AG20443 (cell line): ENCODE data around the gene LZTR1.

Experiments used
- DNase-seq: peaks from one replicate; pipeline ENCODE4 v3.0.0; 2012; ENCODE audit warnings: low spot score, mixed read lengths

LZTR1 gene

DNA sequence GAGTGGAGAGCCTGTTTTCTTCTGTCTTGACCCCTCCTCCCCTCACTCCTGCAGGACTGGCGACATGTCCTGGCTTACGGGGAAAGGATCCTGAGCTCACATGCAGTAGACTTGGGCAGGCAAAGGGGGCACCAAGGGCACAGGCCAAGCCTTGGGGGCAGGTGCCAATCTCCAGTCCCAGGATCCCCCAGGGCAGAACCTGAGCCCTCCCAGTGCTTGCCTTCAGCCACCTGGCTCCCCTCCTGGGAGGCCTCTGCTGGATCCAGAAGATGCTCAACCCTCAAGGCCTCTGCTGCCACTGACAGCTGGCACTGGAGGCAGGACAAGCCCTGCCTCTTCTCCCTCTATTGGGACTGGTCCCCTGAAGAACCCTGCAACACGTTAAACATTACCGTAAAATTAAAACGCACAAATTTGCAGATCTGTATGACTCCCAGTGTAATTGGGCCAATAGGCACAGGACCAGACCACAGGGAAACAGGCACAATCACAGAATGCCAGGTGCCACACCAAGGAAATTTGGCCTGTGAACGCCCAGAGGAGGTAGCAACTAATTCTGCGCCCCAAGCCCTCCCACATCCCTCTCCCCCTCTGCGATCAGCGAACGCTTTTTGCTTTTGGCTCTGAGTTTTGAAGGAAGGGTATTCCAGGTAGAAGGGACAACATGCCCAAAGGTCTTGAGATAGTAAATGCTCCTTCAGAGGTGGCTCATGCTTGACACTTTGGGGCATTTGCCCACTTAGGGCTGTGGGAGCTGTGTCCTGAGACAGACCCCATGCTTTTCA lies 967 bp upstream of the LZTR1 start:
- DNase-seq, result no peak

DNA sequence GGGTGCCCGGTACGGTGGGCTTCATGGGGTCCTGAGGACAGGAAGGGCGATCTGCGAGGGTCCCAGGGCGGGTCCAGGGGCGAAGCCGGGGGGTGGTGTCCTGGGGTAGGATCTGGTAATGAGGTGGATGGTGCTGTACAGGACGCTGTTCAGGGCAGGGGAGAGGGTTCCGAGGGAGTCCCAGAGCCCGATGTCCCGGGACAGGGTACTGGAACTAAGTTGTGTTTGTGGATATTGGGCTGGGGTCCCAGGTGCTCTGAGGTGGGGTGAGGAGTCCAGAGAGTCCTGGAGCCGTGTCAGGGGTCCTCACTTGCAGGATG lies 426 bp downstream of the LZTR1 start:
- DNase-seq, result no peak

DNA sequence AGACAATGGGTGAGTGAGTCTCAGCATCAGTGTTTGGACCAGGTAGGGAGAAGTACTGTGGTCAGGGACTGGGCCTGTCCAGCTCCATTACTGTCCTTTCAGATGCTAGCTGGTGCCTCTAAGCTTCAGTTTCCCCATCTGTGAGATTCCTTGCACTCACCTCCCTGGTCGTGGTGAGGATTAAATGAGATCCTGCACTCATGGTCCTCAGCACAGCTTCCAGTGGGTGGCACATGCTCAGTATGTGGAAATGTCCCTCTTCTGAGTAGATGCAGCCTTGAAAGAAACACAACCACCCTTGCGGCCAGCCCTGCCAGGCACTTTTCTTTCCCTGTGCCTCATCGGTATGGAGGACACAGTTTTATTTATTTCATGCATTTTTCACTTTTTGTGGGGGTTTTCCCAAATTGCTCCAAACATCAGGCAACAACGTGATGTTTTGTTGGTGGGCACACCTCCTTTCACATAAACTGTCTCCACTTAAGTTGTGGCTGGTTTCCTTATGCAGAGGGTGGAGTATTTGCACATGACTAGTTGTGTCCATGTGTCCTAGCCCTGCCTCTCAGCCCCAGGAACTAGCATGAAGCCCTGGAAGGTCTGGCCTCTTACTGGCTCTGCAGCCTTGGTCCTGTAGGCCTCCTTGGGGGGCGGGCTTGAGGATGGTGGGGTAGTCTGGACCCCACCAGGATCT lies 1.1 kb downstream of the LZTR1 start:
- no peak for DNase-seq

DNA sequence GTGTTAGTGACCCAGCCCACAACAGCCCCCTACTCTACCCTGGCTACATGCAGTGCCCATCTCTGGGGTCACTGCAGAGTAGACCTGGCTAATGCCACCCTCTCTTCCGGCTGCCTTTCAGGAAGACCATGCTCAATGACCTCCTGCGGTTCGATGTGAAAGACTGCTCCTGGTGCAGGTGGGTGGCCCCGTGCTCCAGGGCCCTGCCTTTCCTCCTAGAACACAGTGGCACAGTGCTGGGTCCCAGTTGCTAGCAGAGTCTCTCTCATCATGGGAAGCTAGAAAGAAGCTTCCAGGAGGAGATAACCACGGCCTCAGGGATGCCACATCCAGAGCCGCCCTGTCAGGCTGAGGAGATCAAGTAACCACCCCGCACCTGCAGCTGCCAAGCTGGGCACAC lies 3.6 kb downstream of the LZTR1 start:
- no peak for DNase-seq

DNA sequence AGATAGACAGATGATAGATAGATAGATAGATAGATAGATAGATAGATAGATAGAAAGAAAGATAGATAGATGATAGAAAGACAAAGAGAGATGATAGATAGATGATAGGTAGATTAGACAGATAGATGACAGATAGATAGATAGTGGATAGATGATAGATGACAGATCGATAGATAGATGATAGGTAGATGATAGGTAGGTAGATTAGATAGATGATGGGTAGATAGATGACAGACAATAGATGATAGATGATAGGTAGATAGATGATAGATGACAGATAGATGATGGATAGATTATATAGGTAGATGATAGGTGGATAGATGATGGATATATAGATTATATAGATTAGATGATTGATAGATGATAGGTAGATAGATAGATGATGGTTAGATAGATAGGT lies 4.3 kb downstream of the LZTR1 start:
- DNase-seq, result no peak

DNA sequence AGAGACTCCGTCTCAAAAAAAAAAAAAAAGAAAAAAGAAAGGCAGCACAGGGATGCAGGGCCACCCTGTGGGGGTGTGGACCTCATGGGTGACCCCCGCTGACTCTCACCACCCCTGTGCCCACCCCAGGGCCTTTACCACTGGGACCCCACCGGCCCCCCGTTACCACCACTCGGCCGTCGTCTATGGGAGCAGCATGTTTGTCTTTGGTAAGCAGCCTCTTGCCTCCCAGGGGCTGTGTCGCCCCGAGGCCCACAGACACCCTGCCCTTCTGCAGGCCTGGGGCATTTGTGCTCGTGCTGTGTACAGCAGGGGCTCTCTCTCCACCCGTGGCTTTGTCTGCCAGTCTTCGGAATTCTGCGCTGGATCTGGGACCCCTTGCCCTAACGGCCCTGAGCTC lies 5.3 kb downstream of the LZTR1 start:
- DNase-seq, result no peak

DNA sequence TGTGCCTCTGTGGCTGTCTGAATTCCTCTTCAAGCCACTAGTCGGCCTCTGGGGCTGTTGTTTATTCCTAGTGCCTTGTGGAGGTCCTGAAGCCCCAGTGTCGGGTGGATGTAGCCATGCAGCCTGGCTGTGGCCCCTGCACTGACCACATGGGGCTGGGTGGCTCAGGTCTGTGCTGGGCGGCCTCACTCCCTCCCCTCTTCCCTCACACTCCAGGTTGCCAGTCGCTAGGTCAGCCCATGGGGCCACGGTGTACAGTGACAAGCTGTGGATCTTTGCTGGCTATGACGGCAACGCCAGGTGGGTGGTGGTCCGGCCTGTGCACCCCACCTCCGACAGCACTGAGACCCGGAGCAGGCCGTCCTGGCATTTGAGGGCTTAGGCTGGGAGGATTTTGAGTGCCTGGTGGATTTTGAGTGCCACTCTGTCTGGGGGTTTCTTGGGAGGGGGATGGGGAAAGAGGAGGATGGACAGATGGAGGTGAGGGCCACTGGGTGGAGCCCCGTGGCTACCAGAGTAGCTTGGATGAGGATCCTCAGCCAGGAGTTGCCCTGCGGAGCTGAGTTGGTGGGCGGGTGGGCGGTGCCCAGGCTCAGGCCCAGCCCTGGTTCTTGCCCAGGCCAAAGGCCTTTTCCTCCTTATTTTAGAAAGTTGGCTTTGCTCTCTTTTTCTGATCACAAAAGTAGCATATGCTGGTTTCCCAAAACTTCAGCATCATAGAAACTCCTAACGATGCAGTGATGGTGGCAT lies 6.7 kb downstream of the LZTR1 start:
- DNase-seq, result no peak

DNA sequence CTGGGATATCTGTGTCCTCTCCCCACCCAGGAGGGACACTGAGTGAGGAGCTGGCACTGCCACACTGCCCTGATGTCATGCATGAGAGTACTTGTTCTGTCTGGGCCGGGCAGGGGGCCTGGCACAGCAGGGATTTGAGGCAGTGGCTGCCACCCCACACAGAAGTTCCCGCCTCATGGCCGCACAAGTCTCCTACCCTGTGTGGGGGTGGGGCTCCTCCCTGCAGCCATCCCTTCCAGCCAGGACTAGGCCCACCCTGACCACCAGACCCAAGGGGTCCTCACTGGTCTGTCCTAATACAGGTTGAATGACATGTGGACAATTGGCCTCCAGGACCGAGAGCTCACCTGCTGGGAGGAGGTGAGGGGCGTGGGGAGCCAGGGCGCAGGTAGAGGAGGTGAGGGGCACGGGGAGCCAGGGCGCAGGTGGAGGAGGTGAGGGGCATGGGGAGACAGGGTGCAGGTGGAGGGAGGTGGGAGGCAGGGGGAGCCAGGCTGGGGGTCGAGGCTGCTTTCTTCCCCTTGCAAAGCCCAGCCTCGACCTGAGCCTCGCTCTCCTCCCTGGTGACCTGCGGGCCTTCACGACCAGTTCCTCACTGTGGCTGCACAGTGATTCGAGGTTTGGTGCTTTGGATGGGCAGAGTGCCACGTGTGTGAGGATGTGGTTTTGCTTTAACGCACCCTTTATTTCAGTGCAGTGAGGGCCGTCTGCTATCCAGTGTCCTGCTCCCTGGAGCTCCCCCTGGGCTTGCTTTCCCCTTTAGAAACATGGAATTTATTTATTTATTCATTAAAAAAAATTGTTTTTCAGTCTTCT lies 7.4 kb downstream of the LZTR1 start:
- DNase-seq, result no peak

DNA sequence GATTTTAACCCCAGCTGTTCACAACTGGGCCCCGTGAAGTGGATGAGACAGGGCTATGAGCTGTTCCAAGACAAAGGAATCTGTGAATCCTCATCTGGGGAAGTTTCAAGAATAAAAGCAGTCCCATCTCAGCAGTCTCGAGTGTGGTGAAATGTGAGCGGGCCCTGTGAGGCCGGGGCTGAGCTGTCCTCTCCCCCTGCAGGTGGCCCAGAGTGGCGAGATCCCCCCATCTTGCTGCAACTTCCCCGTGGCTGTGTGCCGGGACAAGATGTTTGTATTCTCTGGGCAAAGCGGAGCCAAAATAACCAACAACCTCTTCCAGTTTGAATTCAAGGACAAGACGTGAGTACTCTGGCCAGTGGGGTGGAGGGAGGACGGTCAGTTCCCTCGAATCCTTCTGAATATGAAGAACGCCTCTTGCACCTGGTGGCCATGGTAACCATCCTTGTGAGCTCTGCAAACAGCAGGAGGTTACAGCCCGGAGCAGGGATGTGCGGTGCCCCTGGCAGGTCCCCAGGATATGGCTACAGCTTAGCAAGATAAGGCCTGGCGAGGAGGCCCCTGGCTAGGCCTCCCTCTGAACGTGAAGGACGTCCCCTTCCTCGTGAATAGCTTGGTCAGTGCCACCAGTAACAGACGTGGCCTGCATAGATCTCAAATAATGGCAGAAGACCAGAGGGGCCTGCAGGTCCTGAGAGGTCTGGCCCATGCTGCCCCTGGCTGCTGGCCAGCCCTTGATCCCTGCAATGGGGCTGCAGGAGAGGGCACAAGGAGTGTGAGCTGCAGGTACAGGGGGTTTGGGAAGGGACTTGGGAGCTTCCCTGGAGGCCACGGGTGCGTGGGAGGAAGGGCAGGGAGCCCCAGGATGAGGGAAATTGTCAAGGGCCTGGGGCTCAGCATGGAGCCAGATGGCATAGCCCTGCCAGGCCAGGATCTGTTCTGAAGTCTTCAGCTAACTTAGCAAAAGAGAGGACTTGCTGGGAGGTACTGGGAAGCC lies 8.4 kb downstream of the LZTR1 start:
- no peak for DNase-seq

DNA sequence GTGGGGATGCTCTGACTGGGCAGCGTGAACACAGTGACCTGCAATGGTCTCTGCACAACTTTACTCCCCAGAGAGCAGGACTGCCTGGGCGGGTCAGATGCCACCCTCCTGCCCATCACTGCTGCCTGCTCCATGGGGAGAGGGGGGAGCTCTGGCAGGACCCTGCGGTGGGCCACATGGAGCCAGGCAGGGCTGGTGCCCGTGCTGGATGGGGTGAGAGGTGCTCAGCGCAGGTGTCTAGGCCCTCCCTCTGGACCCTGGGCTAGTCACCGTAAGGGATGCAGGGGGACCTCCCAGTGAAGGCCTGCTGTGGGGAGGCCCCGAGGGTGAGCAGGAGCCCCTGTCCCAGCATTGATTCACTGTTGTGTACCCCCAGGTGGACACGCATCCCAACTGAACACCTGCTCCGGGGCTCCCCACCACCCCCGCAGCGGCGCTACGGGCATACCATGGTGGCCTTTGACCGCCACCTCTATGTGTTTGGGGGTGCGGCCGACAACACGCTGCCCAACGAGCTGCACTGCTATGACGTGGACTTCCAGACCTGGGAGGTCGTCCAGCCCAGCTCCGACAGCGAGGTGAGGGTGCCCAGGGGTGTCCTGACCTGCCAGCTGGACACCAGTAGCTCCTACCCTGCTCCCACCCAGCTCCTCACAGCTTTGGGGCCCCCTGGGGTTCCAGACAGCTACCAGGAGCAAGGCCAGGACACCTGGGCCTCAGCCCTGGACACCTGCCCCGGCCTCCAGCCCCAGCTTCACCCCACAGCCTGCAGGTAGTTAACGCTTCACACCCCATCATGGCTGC lies 9.4 kb downstream of the LZTR1 start:
- no peak for DNase-seq

DNA sequence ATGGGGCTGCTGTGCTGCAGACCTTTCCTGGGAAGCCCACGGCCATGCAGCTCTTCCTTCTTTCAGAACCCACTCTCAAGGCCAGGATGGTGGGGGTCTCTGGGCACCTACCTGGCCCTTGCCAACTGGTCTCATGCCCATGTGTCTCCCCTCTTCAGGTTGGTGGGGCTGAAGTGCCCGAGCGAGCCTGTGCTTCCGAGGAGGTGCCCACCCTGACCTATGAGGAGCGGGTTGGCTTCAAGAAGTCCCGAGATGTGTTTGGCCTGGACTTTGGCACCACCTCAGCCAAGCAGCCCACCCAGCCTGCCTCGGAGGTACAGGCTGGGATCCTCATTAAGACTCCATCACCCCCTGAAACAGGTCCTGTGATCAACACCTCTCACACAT lies 10.0 kb downstream of the LZTR1 start:
- DNase-seq, result no peak

DNA sequence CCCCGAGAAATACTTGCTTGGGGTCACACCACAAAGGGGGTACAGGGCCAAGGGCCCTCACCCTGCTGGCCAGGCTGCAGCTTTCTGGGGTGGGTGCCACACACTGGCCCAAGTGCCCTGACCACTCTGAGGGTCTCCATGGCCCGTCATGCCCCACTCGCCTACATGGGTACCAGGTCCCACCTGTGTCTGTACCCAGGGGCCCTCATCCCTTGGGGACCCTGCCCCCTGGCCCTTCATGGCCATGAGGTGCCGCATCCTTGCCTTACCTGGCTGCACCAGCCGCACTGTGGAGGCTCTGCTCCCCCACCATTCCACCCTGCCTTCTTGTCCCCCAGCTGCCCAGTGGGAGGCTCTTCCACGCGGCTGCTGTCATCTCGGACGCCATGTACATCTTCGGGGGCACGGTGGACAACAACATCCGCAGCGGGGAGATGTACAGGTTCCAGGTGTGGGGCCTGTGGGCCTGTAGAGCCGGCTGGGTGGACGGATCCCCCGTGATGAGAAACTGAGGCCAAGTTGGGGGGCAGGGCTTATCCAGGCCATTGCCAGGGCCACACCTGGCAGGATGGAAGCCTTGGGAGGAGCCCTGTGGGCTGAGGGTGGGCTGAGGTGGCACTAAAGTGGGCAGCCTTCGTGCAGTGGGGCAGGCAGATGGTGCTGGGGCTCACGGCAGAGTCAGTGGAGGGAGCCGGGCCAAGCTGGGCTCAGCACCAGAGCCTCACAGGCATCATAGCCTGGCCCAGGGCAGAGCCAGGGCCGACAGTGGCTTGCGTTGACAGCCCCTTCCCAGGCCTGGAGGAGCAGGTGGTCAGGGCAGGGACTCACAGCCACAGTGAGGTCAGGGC lies 10.6 kb downstream of the LZTR1 start:
- no peak for DNase-seq

DNA sequence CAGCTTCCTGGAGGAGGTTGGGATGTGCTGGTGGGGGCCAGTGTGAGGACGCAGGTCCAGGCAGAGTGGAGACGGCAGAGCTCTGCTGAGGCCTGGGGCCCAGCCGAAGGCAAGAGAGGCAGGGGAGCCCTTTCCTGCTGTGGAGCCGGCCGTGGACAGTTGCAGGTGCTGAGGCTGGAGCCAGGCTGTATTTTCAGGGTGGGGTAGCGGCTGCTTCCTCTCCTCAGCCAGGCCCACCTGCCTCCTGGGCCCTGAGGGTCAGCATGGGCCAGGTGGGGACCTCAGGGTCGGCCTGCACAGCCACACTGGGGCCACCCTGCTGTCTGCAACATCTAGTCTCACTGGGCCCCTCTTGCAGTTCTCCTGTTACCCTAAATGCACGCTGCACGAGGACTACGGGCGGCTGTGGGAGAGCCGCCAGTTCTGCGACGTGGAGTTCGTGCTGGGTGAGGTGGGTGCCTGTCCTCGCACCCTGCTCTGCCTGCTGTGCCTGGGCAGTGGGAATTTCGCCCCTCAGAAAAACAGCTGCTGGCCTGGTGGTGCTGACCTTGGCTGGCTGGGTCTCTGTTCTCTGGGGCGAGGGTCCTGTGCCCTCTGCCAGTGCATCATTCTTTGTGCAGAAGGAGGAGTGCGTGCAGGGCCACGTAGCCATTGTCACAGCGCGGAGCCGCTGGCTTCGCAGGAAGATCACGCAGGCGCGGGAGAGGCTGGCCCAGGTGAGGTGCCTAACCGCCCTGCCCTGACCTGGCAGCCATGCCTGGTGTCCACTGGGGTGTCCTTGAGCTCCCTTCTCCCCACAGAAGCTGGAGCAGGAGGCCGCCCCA lies 11.4 kb downstream of the LZTR1 start:
- no peak for DNase-seq

DNA sequence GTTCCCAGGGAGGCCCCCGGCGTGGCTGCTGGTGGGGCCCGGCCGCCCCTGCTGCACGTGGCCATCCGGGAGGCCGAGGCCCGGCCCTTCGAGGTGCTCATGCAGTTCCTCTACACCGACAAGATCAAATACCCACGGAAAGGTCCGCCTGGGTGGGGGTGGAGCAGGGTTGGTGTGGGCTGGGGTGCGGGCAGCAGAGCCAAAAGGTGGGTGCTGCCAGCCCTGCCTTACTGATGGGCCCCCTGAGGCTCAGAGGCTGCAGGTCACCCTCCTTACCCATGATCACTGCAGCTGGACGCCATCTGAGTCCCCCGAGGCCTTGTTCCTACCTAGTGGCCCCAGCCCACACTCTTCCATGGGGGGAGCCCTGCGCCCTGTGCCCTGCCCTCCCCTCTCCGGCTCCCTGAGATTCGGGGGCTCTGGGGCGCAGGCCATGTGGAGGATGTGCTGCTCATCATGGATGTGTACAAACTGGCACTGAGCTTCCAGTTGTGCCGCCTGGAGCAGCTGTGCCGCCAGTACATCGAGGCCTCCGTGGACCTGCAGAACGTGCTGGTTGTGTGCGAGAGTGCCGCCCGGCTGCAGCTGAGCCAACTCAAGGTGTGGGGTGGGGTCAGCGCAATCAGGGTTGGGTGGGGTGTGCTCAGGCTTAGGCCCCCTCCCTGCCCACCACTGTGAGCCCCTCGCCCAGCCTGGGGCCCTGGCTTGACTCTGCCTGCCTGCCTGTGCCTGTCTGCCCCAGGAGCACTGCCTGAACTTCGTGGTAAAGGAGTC lies 12.2 kb downstream of the LZTR1 start:
- DNase-seq, result no peak

DNA sequence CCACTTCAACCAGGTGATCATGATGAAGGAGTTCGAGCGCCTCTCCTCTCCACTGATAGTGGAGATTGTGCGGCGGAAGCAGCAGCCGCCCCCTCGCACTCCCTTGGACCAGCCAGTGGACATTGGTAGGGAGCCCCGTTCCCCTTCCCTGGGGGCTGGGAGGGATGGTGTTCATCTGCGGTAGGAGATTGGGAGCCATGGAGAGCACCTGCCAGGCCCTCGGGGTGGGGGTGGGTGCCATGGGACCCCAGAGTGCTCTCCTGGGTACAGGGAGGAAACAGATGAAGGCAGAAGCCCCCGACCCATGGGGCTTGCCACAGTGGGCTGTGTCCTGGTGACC lies 12.8 kb downstream of the LZTR1 start:
- DNase-seq, result no peak

DNA sequence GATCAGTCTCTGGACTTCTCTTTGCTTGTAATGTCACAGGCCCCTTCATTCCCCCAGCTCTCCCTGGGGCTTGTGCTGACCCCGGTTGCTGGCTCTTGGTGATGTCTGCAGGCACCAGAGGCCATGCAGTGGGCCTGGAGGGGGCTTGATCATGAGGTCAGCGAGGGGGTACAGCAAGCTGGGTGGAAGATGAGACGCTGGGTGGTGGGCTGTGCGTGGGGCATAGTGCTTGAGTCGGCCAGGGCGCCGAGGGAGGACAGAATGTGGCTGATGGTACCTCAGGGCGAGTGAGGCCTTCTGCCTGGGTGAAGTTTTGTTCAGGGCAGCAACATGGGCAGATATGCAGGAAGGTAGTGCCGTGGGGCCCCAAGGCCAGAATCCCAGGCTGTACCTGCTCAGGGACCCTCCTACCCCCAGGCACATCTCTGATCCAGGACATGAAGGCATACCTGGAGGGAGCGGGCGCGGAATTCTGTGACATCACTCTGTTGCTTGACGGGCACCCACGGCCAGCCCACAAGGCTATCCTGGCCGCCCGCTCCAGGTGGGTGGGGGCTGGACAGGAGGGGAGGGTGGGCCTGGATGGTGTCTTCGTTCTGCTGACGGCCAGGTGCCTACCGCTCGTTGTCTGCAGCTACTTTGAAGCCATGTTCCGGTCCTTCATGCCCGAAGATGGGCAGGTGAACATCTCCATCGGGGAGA lies 13.4 kb downstream of the LZTR1 start:
- DNase-seq, result no peak

DNA sequence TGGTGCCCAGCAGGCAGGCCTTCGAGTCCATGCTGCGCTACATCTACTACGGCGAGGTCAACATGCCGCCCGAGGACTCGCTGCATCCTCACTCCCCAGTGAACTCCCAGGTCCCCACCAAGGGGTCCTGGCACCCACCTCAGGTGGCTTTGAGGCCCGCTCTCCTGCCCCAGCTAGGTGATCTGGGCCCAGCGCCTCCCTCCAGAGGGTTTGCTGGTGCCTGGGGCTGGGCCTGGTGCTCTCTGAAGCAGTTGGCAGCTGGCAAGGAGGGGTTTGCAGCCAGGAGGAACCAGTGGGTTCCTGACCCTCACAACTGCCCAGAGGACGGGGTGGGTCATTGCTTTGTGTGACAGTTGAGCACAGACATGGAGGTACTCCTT lies 13.9 kb downstream of the LZTR1 start:
- DNase-seq, result no peak
